Bronchial epithelial cell (primary cell): ENCODE data around the gene ELMOD1. TPM values are rescaled to one million over a fixed set of nuclear protein-coding genes. Genes with fewer than 3 reads are reported as not detected.

ENCODE experiments used
- DNase-seq: peaks from one replicate; pipeline ENCODE4 v3.0.0-alpha.2; 2010; ENCODE audit warnings: low read depth
- FAIRE-seq: peaks from 2 replicates; lab custom pipeline; 2011; peaks lifted over from hg19 to GRCh38; lab: Jason Lieb, UNC
- H3K27me3 ChIP-seq: 2 replicates; pipeline ENCODE4 v1.5.1; 2011; ENCODE audit warnings: low read length; ENCODE audit not compliant: control insufficient read depth, insufficient read depth
- H3K36me3 ChIP-seq: 2 replicates; pipeline ENCODE4 v1.5.1; 2011; ENCODE audit warnings: low read length; ENCODE audit not compliant: control insufficient read depth, insufficient read depth
- H3K4me3 ChIP-seq: 2 replicates; pipeline ENCODE4 v1.5.1; 2011; ENCODE audit warnings: mild to moderate bottlenecking, low read depth, low read length, control low read depth
- CTCF ChIP-seq: IDR thresholded peaks from 2 replicates; pipeline ENCODE4 v1.5.1; 2011; ENCODE audit warnings: mild to moderate bottlenecking, moderate library complexity, low read length, control low read depth, inconsistent platforms; ENCODE audit not compliant: insufficient read depth, severe bottlenecking
- total RNA-seq: library from RNA; depleted of rRNA; stranded (reverse); fragments of >200 nt; gene quantifications from 2 replicates; pipeline ENCODE4 v1.2.1, GENCODE V29; 2014

The ELMOD1 gene
- total RNA-seq, 1 donor from 2014 or later, result under 0.01 TPM

DNA sequence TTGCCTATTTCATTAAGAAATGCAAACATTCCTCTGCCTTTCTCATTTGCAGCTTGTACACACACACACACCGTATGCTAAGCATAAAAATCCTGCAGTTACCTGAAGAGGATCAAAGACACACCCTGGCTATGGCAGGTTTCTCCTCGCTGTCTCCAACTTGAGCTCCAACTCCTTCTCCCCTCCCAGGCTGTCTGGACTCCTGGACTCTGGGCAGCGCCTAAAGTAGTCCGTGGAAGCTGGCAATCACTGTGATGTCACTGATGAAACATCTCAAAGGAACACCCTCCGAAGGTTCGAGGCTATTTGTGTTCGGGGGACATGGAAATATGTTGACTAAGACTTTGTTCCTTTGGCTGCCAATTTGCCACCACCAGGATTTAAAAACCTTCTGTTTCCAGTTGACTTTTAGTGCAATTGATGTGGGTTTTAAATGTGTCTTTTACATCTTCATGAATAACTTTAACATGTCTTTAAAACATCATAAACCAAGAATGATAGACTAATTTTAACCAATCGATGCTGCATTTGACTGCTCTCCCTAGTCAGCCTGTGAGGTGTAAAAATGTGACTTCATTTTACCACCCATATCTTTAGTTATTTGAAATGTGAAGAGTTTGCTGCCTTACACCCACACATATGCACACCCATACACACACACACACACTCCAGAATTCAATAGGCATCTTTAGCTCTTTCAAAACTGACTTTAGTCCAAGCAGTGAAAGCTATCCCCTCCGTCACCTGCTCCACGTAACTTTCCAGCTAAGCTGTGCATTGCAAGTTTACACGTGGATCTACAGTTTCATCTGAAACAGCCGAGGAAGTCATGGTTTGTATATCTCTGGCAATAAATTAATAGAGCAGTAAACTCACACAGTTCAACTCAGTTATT is 121.2 kb downstream of the ELMOD1 start, which contains the start of gene SLN:
Gene SLN, minus strand, starts transcription at position 196 of the 895 bp plus-strand sequence.
- no peak for TF ChIP-seq CTCF
- H3K4me3 ChIP-seq, result no peak within 1 kb of the TSS
- H3K36me3 ChIP-seq, result no peaks in the 10 kb centered on the region
- H3K27me3 ChIP-seq, result peaks cover 1% of the 10 kb centered on the region
- FAIRE-seq (no peak), DNase-seq (no peak)

DNA sequence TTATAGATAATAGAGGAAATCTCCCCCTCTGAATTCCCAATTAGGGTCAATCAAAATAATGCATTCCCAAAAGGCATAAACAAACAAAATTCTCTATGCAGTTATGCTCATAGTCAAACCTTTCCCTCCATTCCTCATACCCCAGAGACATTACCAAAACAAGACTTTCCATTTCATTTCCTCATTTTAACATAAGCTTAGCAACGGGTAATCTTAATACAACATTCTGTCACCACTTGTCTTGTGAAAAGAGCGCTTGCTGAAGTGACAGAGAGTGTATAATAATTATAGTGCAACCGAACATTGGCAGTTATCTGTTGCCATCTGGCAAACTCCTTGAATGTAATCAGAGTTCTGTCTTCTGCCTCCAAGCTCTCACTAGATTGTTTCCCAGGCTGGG is 122.1 kb downstream of the ELMOD1 start:
- TF ChIP-seq CTCF, result no peak
- Histone ChIP-seq H3K4me3 (no peak overlapping the region), H3K36me3 (no peaks in the 10 kb centered on the region), H3K27me3 (peaks cover 1% of the 10 kb centered on the region)
- no peak for DNase-seq
- FAIRE-seq, result no peak

Other genes starting within 250 kb of the ELMOD1 start
- 13.2 and 13.7 TPM in 2 replicates for gene CWF19L2, start 133.3 kb upstream of the ELMOD1 start, total RNA-seq
- 5.2 and 12.4 TPM in 2 replicates for gene ALKBH8, start 25.4 kb upstream of the ELMOD1 start, total RNA-seq
- gene SLN, start 120.9 kb downstream of the ELMOD1 start, total RNA-seq, result not detected in 2 replicates